HepG2 (cell line): Measurements from ENCODE around the gene TMEM256. TPM values are rescaled to one million over a fixed set of nuclear protein-coding genes. Genes with fewer than 3 reads are reported as not detected.

Experiments used
- ATF3 ChIP-seq: sonication (generic); formaldehyde crosslinking; IDR thresholded peaks from 2 replicates; pipeline ENCODE4 v1.4.0; 2020; ENCODE audit warnings: missing genetic modification reagents
- HDAC1 ChIP-seq: sonication (generic); formaldehyde crosslinking; IDR thresholded peaks from 2 replicates; pipeline ENCODE4 v1.5.1; 2020; ENCODE audit warnings: mild to moderate bottlenecking, missing genetic modification reagents
- HIVEP1 ChIP-seq: sonication (generic); formaldehyde crosslinking; IDR thresholded peaks from 2 replicates; pipeline ENCODE4 v1.4.0; 2020; ENCODE audit warnings: mild to moderate bottlenecking, missing genetic modification reagents
- MTERF4 ChIP-seq: sonication (generic); formaldehyde crosslinking; IDR thresholded peaks from 2 replicates; pipeline ENCODE4 v1.8.0; 2023; ENCODE audit warnings: mild to moderate bottlenecking, missing genetic modification reagents
- MYNN ChIP-seq: sonication (generic); formaldehyde crosslinking; IDR thresholded peaks from 2 replicates; pipeline ENCODE4 v1.4.0; 2020; ENCODE audit warnings: mild to moderate bottlenecking, low read depth, missing genetic modification reagents
- NFIB ChIP-seq: sonication (generic); formaldehyde crosslinking; IDR thresholded peaks from 2 replicates; pipeline ENCODE4 v1.9.0; 2021; ENCODE audit warnings: missing genetic modification reagents, mild to moderate bottlenecking, borderline replicate concordance
- NR1H2 ChIP-seq: sonication (generic); formaldehyde crosslinking; IDR thresholded peaks from 2 replicates; pipeline ENCODE4 v1.8.1; 2022; ENCODE audit warnings: low read depth, missing genetic modification reagents, borderline replicate concordance
- NR2C2 ChIP-seq: sonication (generic); formaldehyde crosslinking; IDR thresholded peaks from 2 replicates; pipeline ENCODE4 v1.4.0; 2020; ENCODE audit warnings: missing genetic modification reagents, mild to moderate bottlenecking, moderate library complexity, borderline replicate concordance
- PAXIP1 ChIP-seq: sonication (generic); formaldehyde crosslinking; conservative IDR thresholded peaks from 2 replicates; pipeline ENCODE4 v1.4.0; 2020; ENCODE audit warnings: mild to moderate bottlenecking, missing genetic modification reagents, moderate library complexity
- PITX1 ChIP-seq: sonication (generic); formaldehyde crosslinking; IDR thresholded peaks from 2 replicates; pipeline ENCODE4 v1.5.1; 2020; ENCODE audit warnings: mild to moderate bottlenecking, missing genetic modification reagents
- SNAPC2 ChIP-seq: sonication (generic); formaldehyde crosslinking; IDR thresholded peaks from 2 replicates; pipeline ENCODE4 v1.8.1; 2022; ENCODE audit warnings: mild to moderate bottlenecking, missing genetic modification reagents
- ZKSCAN1 ChIP-seq: fragments of 150-350 bp; IDR thresholded peaks from 2 replicates; pipeline ENCODE4 v1.6.1; 2014; ENCODE audit warnings: low read length
- ZNF414 ChIP-seq: sonication (generic); formaldehyde crosslinking; IDR thresholded peaks from 2 replicates; pipeline ENCODE4 v1.5.0; 2020; ENCODE audit warnings: missing genetic modification reagents
- ZNF556 ChIP-seq: sonication (generic); formaldehyde crosslinking; IDR thresholded peaks from 2 replicates; pipeline ENCODE4 v1.4.0; 2020; ENCODE audit warnings: mild to moderate bottlenecking, missing genetic modification reagents, borderline replicate concordance
- ZNF570 ChIP-seq: sonication (generic); formaldehyde crosslinking; IDR thresholded peaks from 2 replicates; pipeline ENCODE4 v1.4.0; 2020; ENCODE audit warnings: mild to moderate bottlenecking, missing genetic modification reagents, borderline replicate concordance
- polyA plus RNA-seq, 8 experiments: library from polyadenylated mRNA; depleted of rRNA in 3 of 8; stranded (reverse) in 7 of 8; unstranded in 1 of 8; fragments of >200 nt; fragmentation: Illumina TruSeq in 4 of 8; extraction: Trizol in 4 of 8; gene quantifications; 2 replicates each; pipeline versions ENCODE4 v1.2.1 to v1.2.3, GENCODE V29; 2011 to 2016; ENCODE audit warnings: low read depth in 4 of 8, missing spikeins in 1 of 8, mixed read lengths in 1 of 8; ENCODE audit not compliant: insufficient read depth in 1 of 8
- total RNA-seq, 5 experiments: library from RNA; depleted of rRNA; stranded (reverse); fragments of >200 nt; fragmentation: Illumina TruSeq; extraction: Trizol; gene quantifications; 2 replicates each; pipeline ENCODE4 v1.2.3, GENCODE V29; 2016; ENCODE audit warnings: low read depth in 1 of 5
- TF ChIP-seq, protein P1 (sequence below): sonication (generic); formaldehyde crosslinking; IDR thresholded peaks from 2 replicates; pipeline ENCODE4 v1.4.0; 2020; ENCODE audit warnings: missing genetic modification reagents
- TF ChIP-seq, protein P2 (sequence below): sonication (generic); formaldehyde crosslinking; IDR thresholded peaks from 2 replicates; pipeline ENCODE4 v1.4.0; 2020; ENCODE audit warnings: low read depth, mild to moderate bottlenecking, missing genetic modification reagents
- TF ChIP-seq, protein P3 (sequence below): sonication (generic); formaldehyde crosslinking; IDR thresholded peaks from 2 replicates; pipeline ENCODE4 v1.4.0; 2020; ENCODE audit warnings: missing genetic modification reagents

TMEM256 gene
- total and polyA plus RNA-seq, 2 of the 13 experiments (the other 11 are each of a cell fraction or from before 2014, with no cell fraction given) = 231 to 252 TPM

GRCh38 chr17:7444682-7445618 lies 41.1 kb upstream of the TMEM256 start, which contains the start of gene CHRNB1 (continued):
- TF ChIP-seq NR1H2 (CRISPR knock-in tag) (no peak), MTERF4 (CRISPR knock-in tag) (0 out of 2 replicates have a peak, but pooled peaks have one; percentile 5), PITX1 (CRISPR knock-in tag) (0 out of 2 replicates have a peak, but pooled peaks have one; percentile 9), ZNF414 (CRISPR knock-in tag) (peak; percentile 13; the same call in 1 of the 2 replicates), SNAPC2 (no peak), ZNF570 (no peak), ATF3 (CRISPR knock-in tag) (no peak), ZNF556 (CRISPR knock-in tag) (peak; percentile 90), HDAC1 (peak; percentile 57; the same call in 1 of the 2 replicates), NFIB (CRISPR knock-in tag) (no peak), HIVEP1 (CRISPR knock-in tag) (peak; percentile 68; the same call in 1 of the 2 replicates), MYNN (CRISPR knock-in tag) (no peak), ZKSCAN1 (no peak), NR2C2 (CRISPR knock-in tag) (peak; percentile 86), PAXIP1 (CRISPR knock-in tag) (peak; percentile 66)
- TF ChIP-seq, protein P1, sequence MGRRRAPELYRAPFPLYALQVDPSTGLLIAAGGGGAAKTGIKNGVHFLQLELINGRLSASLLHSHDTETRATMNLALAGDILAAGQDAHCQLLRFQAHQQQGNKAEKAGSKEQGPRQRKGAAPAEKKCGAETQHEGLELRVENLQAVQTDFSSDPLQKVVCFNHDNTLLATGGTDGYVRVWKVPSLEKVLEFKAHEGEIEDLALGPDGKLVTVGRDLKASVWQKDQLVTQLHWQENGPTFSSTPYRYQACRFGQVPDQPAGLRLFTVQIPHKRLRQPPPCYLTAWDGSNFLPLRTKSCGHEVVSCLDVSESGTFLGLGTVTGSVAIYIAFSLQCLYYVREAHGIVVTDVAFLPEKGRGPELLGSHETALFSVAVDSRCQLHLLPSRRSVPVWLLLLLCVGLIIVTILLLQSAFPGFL (CRISPR knock-in tag) = no peak
- TF ChIP-seq, protein P2, sequence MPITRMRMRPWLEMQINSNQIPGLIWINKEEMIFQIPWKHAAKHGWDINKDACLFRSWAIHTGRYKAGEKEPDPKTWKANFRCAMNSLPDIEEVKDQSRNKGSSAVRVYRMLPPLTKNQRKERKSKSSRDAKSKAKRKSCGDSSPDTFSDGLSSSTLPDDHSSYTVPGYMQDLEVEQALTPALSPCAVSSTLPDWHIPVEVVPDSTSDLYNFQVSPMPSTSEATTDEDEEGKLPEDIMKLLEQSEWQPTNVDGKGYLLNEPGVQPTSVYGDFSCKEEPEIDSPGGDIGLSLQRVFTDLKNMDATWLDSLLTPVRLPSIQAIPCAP (CRISPR knock-in tag) = no peak
- TF ChIP-seq, protein P3, sequence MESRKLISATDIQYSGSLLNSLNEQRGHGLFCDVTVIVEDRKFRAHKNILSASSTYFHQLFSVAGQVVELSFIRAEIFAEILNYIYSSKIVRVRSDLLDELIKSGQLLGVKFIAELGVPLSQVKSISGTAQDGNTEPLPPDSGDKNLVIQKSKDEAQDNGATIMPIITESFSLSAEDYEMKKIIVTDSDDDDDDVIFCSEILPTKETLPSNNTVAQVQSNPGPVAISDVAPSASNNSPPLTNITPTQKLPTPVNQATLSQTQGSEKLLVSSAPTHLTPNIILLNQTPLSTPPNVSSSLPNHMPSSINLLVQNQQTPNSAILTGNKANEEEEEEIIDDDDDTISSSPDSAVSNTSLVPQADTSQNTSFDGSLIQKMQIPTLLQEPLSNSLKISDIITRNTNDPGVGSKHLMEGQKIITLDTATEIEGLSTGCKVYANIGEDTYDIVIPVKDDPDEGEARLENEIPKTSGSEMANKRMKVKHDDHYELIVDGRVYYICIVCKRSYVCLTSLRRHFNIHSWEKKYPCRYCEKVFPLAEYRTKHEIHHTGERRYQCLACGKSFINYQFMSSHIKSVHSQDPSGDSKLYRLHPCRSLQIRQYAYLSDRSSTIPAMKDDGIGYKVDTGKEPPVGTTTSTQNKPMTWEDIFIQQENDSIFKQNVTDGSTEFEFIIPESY (CRISPR knock-in tag) = no peak
